ENCODE results near the gene KRTAP12-2. TPM values are rescaled to one million over a fixed set of nuclear protein-coding genes. Genes with fewer than 3 reads are reported as not detected.

Gene KRTAP12-2
- polyA plus RNA-seq, 1 donor (not counting 4 experiments of a cell fraction or from before 2014, with no cell fraction given): not detected

DNA sequence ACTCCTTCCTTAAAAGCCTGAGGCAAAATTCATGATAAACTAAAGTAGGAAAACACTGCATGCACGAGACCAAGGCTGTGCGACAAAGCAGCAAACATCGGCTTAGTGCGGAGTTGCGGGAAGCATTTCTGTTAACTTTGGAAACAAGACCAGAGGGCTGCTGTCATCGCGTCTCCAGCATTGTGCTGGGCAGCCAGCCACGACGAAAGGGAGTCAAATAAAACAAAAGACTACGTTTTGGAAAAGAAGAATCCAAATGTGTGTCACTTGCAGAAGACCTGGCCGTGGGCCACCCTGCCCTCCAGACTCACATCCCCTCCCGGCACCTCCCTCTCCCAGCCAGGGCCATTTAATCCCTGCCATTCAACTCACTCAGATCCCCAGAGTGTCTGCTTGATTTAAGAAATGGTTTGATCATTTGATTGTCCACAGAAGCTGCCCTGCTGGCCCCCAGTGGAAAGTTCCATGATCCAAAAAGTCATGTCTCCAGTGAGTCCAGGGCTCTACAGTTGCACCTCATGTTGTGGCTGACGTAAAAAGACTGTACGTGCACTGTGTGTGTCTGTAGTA lies 22.9 kb downstream of the KRTAP12-2 start:
- dilution Hi-C loops (cut with MboI; ENCODE audit: extremely low pct_ligation_motif_present, low sequenced_read_pairs): no loop called here
- no peak for FAIRE-seq
- no peaks in the 10 kb centered on the region for H4K20me1 ChIP-seq (ENCODE audit: control insufficient read depth, extremely low read depth, insufficient read depth, low read length)
- H3K9me3 ChIP-seq (ENCODE audit: control insufficient read depth, low read depth, low read length): peaks cover 1% of the 10 kb centered on the region
- H3K79me2 ChIP-seq (ENCODE audit: control insufficient read depth, insufficient read depth, low read length): no peaks in the 10 kb centered on the region
- no peak for DNase-seq (ENCODE audit: low read depth, low spot score)
- no peak overlapping the region for H3K9ac ChIP-seq (ENCODE audit: control insufficient read depth, extremely low read depth, insufficient read depth, low read length)
- no peaks in the 10 kb centered on the region for H3K9me1 ChIP-seq (ENCODE audit: control insufficient read depth, extremely low read depth, insufficient read depth, low read length)
- H3K4me3 ChIP-seq (ENCODE audit: control insufficient read depth in 2 of 3, extremely low read depth in 1 of 3, insufficient read depth in 2 of 3, low read depth in 1 of 3, low read length in 3 of 3): no peak overlapping the region
- no peaks in the 10 kb centered on the region for H3K36me3 ChIP-seq (ENCODE audit: control insufficient read depth in 2 of 2, extremely low read depth in 1 of 2, insufficient read depth in 2 of 2, low read length in 2 of 2)
- no peaks in the 10 kb centered on the region for H3K27me3 ChIP-seq (ENCODE audit: control insufficient read depth, extremely low read depth, insufficient read depth, low read length)
- no peak overlapping the region for H3K27ac ChIP-seq (ENCODE audit: control insufficient read depth, insufficient read depth, low read length)
- H2AFZ ChIP-seq (ENCODE audit: control insufficient read depth, low read length): no peak overlapping the region
- H3K4me2 ChIP-seq (ENCODE audit: control insufficient read depth, extremely low read depth, insufficient read depth, low read depth, low read length): no peak overlapping the region
- no peaks in the 10 kb centered on the region for H3K4me1 ChIP-seq (ENCODE audit: control insufficient read depth, extremely low read depth, insufficient read depth, low read length)
- TF ChIP-seq EZH2 (IDR thresholded peaks at IDR 0.05; ENCODE audit: low read length) (no peak), CTCF (optimal IDR thresholded peaks at IDR 0.05 in 1 of 3, IDR thresholded peaks at IDR 0.05 in 1 of 3, conservative IDR thresholded peaks at IDR 0.05 in 1 of 3; ENCODE audit: extremely low read depth in 1 of 3, insufficient read depth in 2 of 3, low read length in 3 of 3) (no peak)

DNA sequence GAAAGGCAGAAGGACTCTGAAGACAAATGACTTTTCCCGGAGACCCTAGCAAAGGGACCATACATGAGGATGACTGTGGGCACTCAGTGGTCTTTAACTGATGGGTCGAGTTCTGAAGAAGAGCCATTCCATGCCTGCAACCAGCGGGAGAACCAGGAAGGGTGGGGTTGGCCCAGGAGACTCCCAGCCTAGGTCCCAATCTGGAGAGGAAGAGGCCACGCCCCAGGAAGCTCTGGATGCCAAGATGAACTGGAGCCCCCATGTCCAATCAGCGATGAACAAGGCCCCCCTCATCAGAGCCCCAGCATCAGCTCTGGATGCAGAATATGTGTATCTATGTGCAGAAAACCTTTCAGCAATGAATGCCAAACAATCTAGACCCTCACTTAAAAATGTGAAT lies 26.0 kb downstream of the KRTAP12-2 start:
- H3K9ac ChIP-seq (ENCODE audit: control insufficient read depth, extremely low read depth, insufficient read depth, low read length): no peak overlapping the region
- no peaks in the 10 kb centered on the region for H3K9me1 ChIP-seq (ENCODE audit: control insufficient read depth, extremely low read depth, insufficient read depth, low read length)
- no peak overlapping the region for H3K4me3 ChIP-seq (ENCODE audit: control insufficient read depth in 2 of 3, extremely low read depth in 1 of 3, insufficient read depth in 2 of 3, low read depth in 1 of 3, low read length in 3 of 3)
- H3K9me3 ChIP-seq (ENCODE audit: control insufficient read depth, low read depth, low read length): peaks cover 1% of the 10 kb centered on the region
- no peaks in the 10 kb centered on the region for H4K20me1 ChIP-seq (ENCODE audit: control insufficient read depth, extremely low read depth, insufficient read depth, low read length)
- H3K4me1 ChIP-seq (ENCODE audit: control insufficient read depth, extremely low read depth, insufficient read depth, low read length): no peaks in the 10 kb centered on the region
- H3K79me2 ChIP-seq (ENCODE audit: control insufficient read depth, insufficient read depth, low read length): no peaks in the 10 kb centered on the region
- no peak overlapping the region for H2AFZ ChIP-seq (ENCODE audit: control insufficient read depth, low read length)
- no peaks in the 10 kb centered on the region for H3K27me3 ChIP-seq (ENCODE audit: control insufficient read depth, extremely low read depth, insufficient read depth, low read length)
- DNase-seq (ENCODE audit: low read depth, low spot score) (no peak), FAIRE-seq (no peak)
- H3K36me3 ChIP-seq (ENCODE audit: control insufficient read depth in 2 of 2, extremely low read depth in 1 of 2, insufficient read depth in 2 of 2, low read length in 2 of 2): no peaks in the 10 kb centered on the region
- dilution Hi-C loops (cut with MboI; ENCODE audit: extremely low pct_ligation_motif_present, low sequenced_read_pairs): no loop called here
- no peak overlapping the region for H3K27ac ChIP-seq (ENCODE audit: control insufficient read depth, insufficient read depth, low read length)
- TF ChIP-seq CTCF (optimal IDR thresholded peaks at IDR 0.05 in 1 of 3, IDR thresholded peaks at IDR 0.05 in 1 of 3, conservative IDR thresholded peaks at IDR 0.05 in 1 of 3; ENCODE audit: extremely low read depth in 1 of 3, insufficient read depth in 2 of 3, low read length in 3 of 3) (no peak), EZH2 (IDR thresholded peaks at IDR 0.05; ENCODE audit: low read length) (no peak)
- no peak overlapping the region for H3K4me2 ChIP-seq (ENCODE audit: control insufficient read depth, extremely low read depth, insufficient read depth, low read depth, low read length)
